ENCODE data around the gene GPC3. TPM values are rescaled to one million over a fixed set of nuclear protein-coding genes. Genes with fewer than 3 reads are reported as not detected.
"Not testable (repeated sequence)": the region's sequence is repeated elsewhere in the genome, so short reads cannot be mapped to it uniquely, and the experiment has no call there.

GPC3 gene
- total RNA-seq, 1 donor from 2014 or later, result 15.5 TPM

GRCh38 chrX:133888984-133889383, 96.4 kb downstream of the GPC3 start:
- no peaks in the 10 kb centered on the region for H3K36me3 ChIP-seq

GRCh38 chrX:133888084-133888483, 97.3 kb downstream of the GPC3 start:
- DNase-seq (ENCODE audit: extremely low spot score in 2 of 2); intact Hi-C loops (cut with DNase I); H3K4me3 ChIP-seq; H3K27ac ChIP-seq; H3K4me1 ChIP-seq; H3K9me3 ChIP-seq; H3K27me3 ChIP-seq; H3K36me3 ChIP-seq: not testable (repeated sequence)

More at GRCh38 chrX:133888984-133889383, 96.4 kb downstream of the GPC3 start:
- H3K9me3 ChIP-seq, result no peaks in the 10 kb centered on the region
- no peak for DNase-seq (ENCODE audit: extremely low spot score in 2 of 2)
- H3K27ac ChIP-seq, result no peak overlapping the region
- intact Hi-C loops (cut with DNase I), result no loop called here
- TF ChIP-seq POLR2AphosphoS5 (IDR thresholded peaks at IDR 0.05; ENCODE audit: insufficient read depth in 1 of 2, low read depth in 1 of 2) (no peak), CTCF (IDR thresholded peaks at IDR 0.05) (no peak), POLR2A (IDR thresholded peaks at IDR 0.05) (no peak)
- H3K27me3 ChIP-seq, result no peaks in the 10 kb centered on the region
- no peaks in the 10 kb centered on the region for H3K4me1 ChIP-seq
- H3K4me3 ChIP-seq, result no peak overlapping the region

- Histone ChIP-seq H3K27me3 (no peaks in the 10 kb centered on the region), H3K4me1 (no peaks in the 10 kb centered on the region), H3K27ac (no peak overlapping the region), H3K4me3 (no peak overlapping the region), H3K9me3 (no peaks in the 10 kb centered on the region), H3K36me3 (no peaks in the 10 kb centered on the region)
- DNase-seq (ENCODE audit: extremely low spot score in 2 of 2), result no peak
- intact Hi-C loops (cut with DNase I), result no loop called here
- TF ChIP-seq CTCF (IDR thresholded peaks at IDR 0.05) (no peak), POLR2A (IDR thresholded peaks at IDR 0.05) (no peak), POLR2AphosphoS5 (IDR thresholded peaks at IDR 0.05; ENCODE audit: insufficient read depth in 1 of 2, low read depth in 1 of 2) (no peak)
Measured at GRCh38 chrX:133884430-133885394, 100.7 kb downstream of the GPC3 start.

- intact Hi-C loops (cut with DNase I), result no loop called here
Measured at GRCh38 chrX:133881893-133882292, 103.5 kb downstream of the GPC3 start.

GRCh38 chrX:133881007-133881406, 104.4 kb downstream of the GPC3 start:
- Histone ChIP-seq H3K27me3 (no peaks in the 10 kb centered on the region), H3K9me3 (no peaks in the 10 kb centered on the region), H3K27ac (no peak overlapping the region), H3K36me3 (no peaks in the 10 kb centered on the region), H3K4me3 (no peak overlapping the region), H3K4me1 (no peaks in the 10 kb centered on the region)
- intact Hi-C loops (cut with DNase I), result no loop called here
- TF ChIP-seq CTCF (IDR thresholded peaks at IDR 0.05) (no peak), POLR2AphosphoS5 (IDR thresholded peaks at IDR 0.05; ENCODE audit: insufficient read depth in 1 of 2, low read depth in 1 of 2) (no peak), POLR2A (IDR thresholded peaks at IDR 0.05) (no peak)
- no peak for DNase-seq (ENCODE audit: extremely low spot score in 2 of 2)

More at GRCh38 chrX:133881893-133882292, 103.5 kb downstream of the GPC3 start:
- no peak overlapping the region for H3K27ac ChIP-seq
- H3K4me3 ChIP-seq, result no peak overlapping the region
- DNase-seq (ENCODE audit: extremely low spot score in 2 of 2), result no peak
- no peaks in the 10 kb centered on the region for H3K36me3 ChIP-seq
- H3K4me1 ChIP-seq, result no peaks in the 10 kb centered on the region
- H3K27me3 ChIP-seq, result no peaks in the 10 kb centered on the region
- TF ChIP-seq POLR2A (IDR thresholded peaks at IDR 0.05) (no peak), CTCF (IDR thresholded peaks at IDR 0.05) (no peak), POLR2AphosphoS5 (IDR thresholded peaks at IDR 0.05; ENCODE audit: insufficient read depth in 1 of 2, low read depth in 1 of 2) (no peak)
- H3K9me3 ChIP-seq, result no peaks in the 10 kb centered on the region
